Measurements from ENCODE around the gene KRT27. TPM values are rescaled to one million over a fixed set of nuclear protein-coding genes. Genes with fewer than 3 reads are reported as not detected.

The KRT27 gene, protein sequence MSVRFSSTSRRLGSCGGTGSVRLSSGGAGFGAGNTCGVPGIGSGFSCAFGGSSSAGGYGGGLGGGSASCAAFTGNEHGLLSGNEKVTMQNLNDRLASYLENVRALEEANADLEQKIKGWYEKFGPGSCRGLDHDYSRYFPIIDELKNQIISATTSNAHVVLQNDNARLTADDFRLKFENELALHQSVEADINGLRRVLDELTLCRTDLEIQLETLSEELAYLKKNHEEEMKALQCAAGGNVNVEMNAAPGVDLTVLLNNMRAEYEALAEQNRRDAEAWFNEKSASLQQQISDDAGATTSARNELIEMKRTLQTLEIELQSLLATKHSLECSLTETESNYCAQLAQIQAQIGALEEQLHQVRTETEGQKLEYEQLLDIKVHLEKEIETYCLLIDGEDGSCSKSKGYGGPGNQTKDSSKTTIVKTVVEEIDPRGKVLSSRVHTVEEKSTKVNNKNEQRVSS
- total RNA-seq = not detected
- not detected for polyA plus RNA-seq

- no peaks in the 10 kb centered on the region for H3K9me3 ChIP-seq (ENCODE audit: low read length)
- no peak within 1 kb of the TSS for H3K4me3 Mint-ChIP-seq
- H3K27me3 Mint-ChIP-seq = peaks cover 38 to 71% of the 10 kb centered on the region in 2 donors
- no peaks in the 10 kb centered on the region for H3K36me3 Mint-ChIP-seq
- no peak within 1 kb of the TSS for H3K27ac Mint-ChIP-seq
- no peak for DNase-seq
- H3K4me1 ChIP-seq (ENCODE audit: insufficient read depth, low read length) = no peaks in the 10 kb centered on the region
- H3K27ac ChIP-seq (ENCODE audit: low read depth, low read length) = no peak within 1 kb of the TSS
- peaks cover 15% of the 10 kb centered on the region for H3K27me3 ChIP-seq (ENCODE audit: insufficient read depth, low read length, poor library complexity, severe bottlenecking)
- H3K4me3 ChIP-seq (ENCODE audit: low read length) = no peak within 1 kb of the TSS
- ChIA-PET CTCF (no interaction called here), POLR2A (no interaction called here)
- H3K9me3 Mint-ChIP-seq = no peaks in the 10 kb centered on the region
- no peaks in the 10 kb centered on the region for H3K36me3 ChIP-seq (ENCODE audit: insufficient read depth, low read length)
- peaks cover 0 to 8% (median 4%) of the 10 kb centered on the region in 3 donors for H3K4me1 Mint-ChIP-seq
These were observed at the start of gene KRT27 for GRCh38 chr17:40782450-40782849. TSS of gene KRT27 (minus strand) at chr17:40782550. CDS start at chr17:40782493, 57 bp downstream.

GRCh38 chr17:40830085-40830776 is 47.9 kb upstream of the KRT27 start:
- POLR2A ChIA-PET = no interaction called here

GRCh38 chr17:40828454-40829044 is 46.2 kb upstream of the KRT27 start:
- H3K4me1 Mint-ChIP-seq = peaks cover 0 to 12% (median 6%) of the 10 kb centered on the region in 3 donors
- POLR2A ChIA-PET = no interaction called here
- Histone ChIP-seq H3K36me3 (ENCODE audit: insufficient read depth, low read length) (no peaks in the 10 kb centered on the region), H3K9me3 (ENCODE audit: low read length) (no peaks in the 10 kb centered on the region), H3K4me3 (ENCODE audit: low read length) (no peak overlapping the region), H3K4me1 (ENCODE audit: insufficient read depth, low read length) (no peaks in the 10 kb centered on the region), H3K27me3 (ENCODE audit: insufficient read depth, low read length, poor library complexity, severe bottlenecking) (no peaks in the 10 kb centered on the region), H3K27ac (ENCODE audit: low read depth, low read length) (peak overlapping the region; percentile 45)
- peaks cover 2 to 15% (median 6%) of the 10 kb centered on the region in 3 donors for H3K36me3 Mint-ChIP-seq
- H3K27ac Mint-ChIP-seq = no peak overlapping the region
- H3K9me3 Mint-ChIP-seq = peaks cover 0 to 5% (median 0%) of the 10 kb centered on the region in 5 donors
- DNase-seq = no peak
- H3K27me3 Mint-ChIP-seq = peaks cover 0 to 34% of the 10 kb centered on the region in 2 donors
- CTCF ChIA-PET = no interaction called here
- H3K4me3 Mint-ChIP-seq = no peak overlapping the region

More at GRCh38 chr17:40830085-40830776, 47.9 kb upstream of the KRT27 start:
- Mint-ChIP-seq H3K4me1 (peaks cover 0 to 12% (median 6%) of the 10 kb centered on the region in 3 donors), H3K36me3 (peaks cover 10 to 12% (median 10%) of the 10 kb centered on the region in 3 donors), H3K9me3 (peaks cover 0 to 5% (median 0%) of the 10 kb centered on the region in 5 donors), H3K4me3 (no peak overlapping the region), H3K27ac (no peak overlapping the region), H3K27me3 (peaks cover 0 to 26% of the 10 kb centered on the region in 2 donors)
- H3K9me3 ChIP-seq (ENCODE audit: low read length) = no peaks in the 10 kb centered on the region
- H3K4me3 ChIP-seq (ENCODE audit: low read length) = no peak overlapping the region
- H3K4me1 ChIP-seq (ENCODE audit: insufficient read depth, low read length) = no peaks in the 10 kb centered on the region
- no peaks in the 10 kb centered on the region for H3K27me3 ChIP-seq (ENCODE audit: insufficient read depth, low read length, poor library complexity, severe bottlenecking)
- CTCF ChIA-PET = no interaction called here
- H3K27ac ChIP-seq (ENCODE audit: low read depth, low read length) = no peak overlapping the region
- H3K36me3 ChIP-seq (ENCODE audit: insufficient read depth, low read length) = peaks cover 7% of the 10 kb centered on the region
- no peak for DNase-seq

DNA sequence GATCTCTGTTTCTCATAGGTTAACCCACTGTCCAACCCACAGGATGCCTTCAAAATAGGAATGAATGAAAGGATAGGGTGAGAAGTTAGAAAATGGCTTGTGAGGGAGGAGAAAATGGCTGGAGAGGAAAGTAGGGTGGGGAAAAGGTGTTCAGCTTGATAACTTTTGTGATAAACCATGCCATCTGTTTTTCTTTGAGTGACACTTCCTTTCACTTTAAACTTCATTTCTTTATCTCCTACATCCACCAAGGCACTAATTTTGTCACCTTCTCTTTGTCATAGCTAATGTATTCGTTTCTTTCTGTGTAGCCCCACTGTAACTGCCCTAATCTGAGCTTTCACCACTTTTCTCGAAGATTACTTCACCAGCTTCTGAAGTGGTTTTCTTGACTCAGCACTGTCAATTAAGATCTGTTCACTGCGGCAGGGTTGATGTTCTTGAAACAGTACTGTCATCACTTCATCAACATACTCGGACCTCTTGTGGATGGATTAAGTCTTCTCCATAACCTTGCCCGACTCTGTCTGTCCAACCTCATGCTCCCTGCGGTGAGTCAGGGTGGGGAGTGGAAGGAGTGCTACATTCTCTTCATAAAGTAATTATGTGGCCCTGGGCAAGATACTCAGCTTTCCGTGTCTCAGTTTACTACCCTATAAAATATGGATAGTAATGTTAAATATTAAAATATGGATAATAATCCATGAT is 45.5 kb upstream of the KRT27 start:
- peaks cover 0 to 36% of the 10 kb centered on the region in 2 donors for H3K27me3 Mint-ChIP-seq
- Histone ChIP-seq H3K36me3 (ENCODE audit: insufficient read depth, low read length) (no peaks in the 10 kb centered on the region), H3K27ac (ENCODE audit: low read depth, low read length) (no peak overlapping the region), H3K27me3 (ENCODE audit: insufficient read depth, low read length, poor library complexity, severe bottlenecking) (no peaks in the 10 kb centered on the region), H3K9me3 (ENCODE audit: low read length) (no peaks in the 10 kb centered on the region), H3K4me1 (ENCODE audit: insufficient read depth, low read length) (no peaks in the 10 kb centered on the region), H3K4me3 (ENCODE audit: low read length) (no peak overlapping the region)
- H3K4me1 Mint-ChIP-seq = peaks cover 0 to 12% (median 6%) of the 10 kb centered on the region in 3 donors
- ChIA-PET CTCF (no interaction called here), POLR2A (no interaction called here)
- peaks cover 0 to 17% (median 4%) of the 10 kb centered on the region in 3 donors for H3K36me3 Mint-ChIP-seq
- H3K27ac Mint-ChIP-seq = peak overlapping the region in 2 of 8 donors; percentile 7 to 29
- no peak for DNase-seq
- H3K9me3 Mint-ChIP-seq = peaks cover 0 to 5% (median 0%) of the 10 kb centered on the region in 5 donors
- no peak overlapping the region for H3K4me3 Mint-ChIP-seq

GRCh38 chr17:40825599-40825998 is 43.2 kb upstream of the KRT27 start:
- Histone ChIP-seq H3K4me1 (ENCODE audit: insufficient read depth, low read length) (no peaks in the 10 kb centered on the region), H3K36me3 (ENCODE audit: insufficient read depth, low read length) (no peaks in the 10 kb centered on the region), H3K4me3 (ENCODE audit: low read length) (no peak overlapping the region), H3K27ac (ENCODE audit: low read depth, low read length) (no peak overlapping the region), H3K9me3 (ENCODE audit: low read length) (no peaks in the 10 kb centered on the region), H3K27me3 (ENCODE audit: insufficient read depth, low read length, poor library complexity, severe bottlenecking) (no peaks in the 10 kb centered on the region)
- DNase-seq = no peak
- Mint-ChIP-seq H3K27me3 (peaks cover 0 to 39% of the 10 kb centered on the region in 2 donors), H3K36me3 (peaks cover 3 to 27% (median 10%) of the 10 kb centered on the region in 3 donors), H3K9me3 (peaks cover 0 to 5% (median 0%) of the 10 kb centered on the region in 5 donors), H3K4me1 (peaks cover under 1 to 12% (median 6%) of the 10 kb centered on the region in 3 donors), H3K4me3 (no peak overlapping the region), H3K27ac (no peak overlapping the region)
- POLR2A ChIA-PET = no interaction called here
- CTCF ChIA-PET = no interaction called here

DNA sequence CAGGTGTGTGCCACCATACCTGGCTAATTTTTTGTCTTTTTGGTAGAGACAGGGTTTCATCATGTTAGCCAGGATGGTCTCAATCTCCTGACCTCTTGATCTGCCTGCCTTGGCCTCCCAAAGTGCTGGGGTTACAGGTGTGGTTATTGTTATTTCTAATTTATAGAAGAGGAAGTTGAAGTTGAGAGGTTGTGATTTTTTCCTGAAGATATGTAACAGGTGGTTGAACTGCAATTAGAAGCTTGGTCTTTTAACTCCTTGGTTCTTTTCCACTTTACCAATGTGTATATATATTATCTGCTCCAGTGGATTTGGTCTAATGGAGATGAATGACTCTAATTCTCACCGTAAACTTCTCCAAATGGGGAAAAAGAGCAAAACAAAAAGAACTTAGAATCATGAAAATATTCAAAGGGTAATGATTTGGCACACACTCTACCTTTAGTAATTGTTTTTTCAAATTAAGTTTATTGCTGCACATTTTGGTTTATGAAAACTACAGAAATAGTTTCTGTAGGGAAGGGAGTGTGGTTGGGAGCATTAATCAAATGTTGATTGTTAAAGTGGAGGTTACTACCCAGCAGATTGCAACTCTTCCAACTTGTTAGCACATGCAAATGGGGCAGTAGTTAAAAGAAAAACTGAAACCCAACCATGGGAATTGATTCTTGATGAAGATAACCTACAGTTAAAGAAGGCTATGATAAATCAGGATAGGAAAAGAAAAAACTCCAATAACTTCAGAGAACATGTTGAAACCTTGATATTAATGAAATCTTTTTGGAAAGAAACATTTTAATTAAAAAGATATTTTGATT is 41.9 kb upstream of the KRT27 start:
- Histone ChIP-seq H3K27me3 (ENCODE audit: insufficient read depth, low read length, poor library complexity, severe bottlenecking) (no peaks in the 10 kb centered on the region), H3K27ac (ENCODE audit: low read depth, low read length) (no peak overlapping the region), H3K4me1 (ENCODE audit: insufficient read depth, low read length) (peaks cover 12% of the 10 kb centered on the region), H3K4me3 (ENCODE audit: low read length) (no peak overlapping the region), H3K9me3 (ENCODE audit: low read length) (no peaks in the 10 kb centered on the region), H3K36me3 (ENCODE audit: insufficient read depth, low read length) (no peaks in the 10 kb centered on the region)
- ChIA-PET POLR2A (no interaction called here), CTCF (interaction anchor here (1.3 kb wide), 1 partner anchor 839 kb away, joined by 4 read pairs; no protein-coding TSS in a partner anchor)
- Mint-ChIP-seq H3K36me3 (peaks cover 3 to 37% (median 10%) of the 10 kb centered on the region in 3 donors), H3K4me1 (peaks cover 10 to 21% (median 20%) of the 10 kb centered on the region in 3 donors), H3K27ac (peak overlapping the region in 2 of 8 donors; percentile 21 to 23), H3K27me3 (peaks cover 0 to 42% of the 10 kb centered on the region in 2 donors), H3K9me3 (peaks cover 0 to 6% (median 0%) of the 10 kb centered on the region in 5 donors), H3K4me3 (no peak overlapping the region)
- no peak for DNase-seq
